GM12892 (cell line): Measurements from ENCODE around the gene IQCC.

ENCODE experiments used
- POLR2A ChIP-seq: IDR thresholded peaks from 2 replicates; pipeline ENCODE4 v1.6.1; 2011; ENCODE audit warnings: low read depth, low read length, control low read depth
- POLR2AphosphoS5 ChIP-seq: IDR thresholded peaks from 2 replicates; pipeline ENCODE4 v1.6.1; 2011; ENCODE audit warnings: low read depth, low read length, control low read depth

- TF ChIP-seq POLR2A: no peak
- TF ChIP-seq POLR2AphosphoS5: no peak
These were observed 23.4 kb upstream of the IQCC start for GRCh38 chr1:32182060-32182459.
